Amygdala (tissue), 56 donors: ENCODE results near the gene CTSF.
A peak's percentile ranks its signal among the peaks of the same experiment; 100 is the strongest.
"Not testable (repeated sequence)": the region's sequence is repeated elsewhere in the genome, so short reads cannot be mapped to it uniquely, and the experiment has no call there.

Experiments
- DNase-seq, 56 donors: peaks; one replicate each; lab custom pipeline; 2025; lab: John Stamatoyannopoulos, UW

Gene CTSF

DNA sequence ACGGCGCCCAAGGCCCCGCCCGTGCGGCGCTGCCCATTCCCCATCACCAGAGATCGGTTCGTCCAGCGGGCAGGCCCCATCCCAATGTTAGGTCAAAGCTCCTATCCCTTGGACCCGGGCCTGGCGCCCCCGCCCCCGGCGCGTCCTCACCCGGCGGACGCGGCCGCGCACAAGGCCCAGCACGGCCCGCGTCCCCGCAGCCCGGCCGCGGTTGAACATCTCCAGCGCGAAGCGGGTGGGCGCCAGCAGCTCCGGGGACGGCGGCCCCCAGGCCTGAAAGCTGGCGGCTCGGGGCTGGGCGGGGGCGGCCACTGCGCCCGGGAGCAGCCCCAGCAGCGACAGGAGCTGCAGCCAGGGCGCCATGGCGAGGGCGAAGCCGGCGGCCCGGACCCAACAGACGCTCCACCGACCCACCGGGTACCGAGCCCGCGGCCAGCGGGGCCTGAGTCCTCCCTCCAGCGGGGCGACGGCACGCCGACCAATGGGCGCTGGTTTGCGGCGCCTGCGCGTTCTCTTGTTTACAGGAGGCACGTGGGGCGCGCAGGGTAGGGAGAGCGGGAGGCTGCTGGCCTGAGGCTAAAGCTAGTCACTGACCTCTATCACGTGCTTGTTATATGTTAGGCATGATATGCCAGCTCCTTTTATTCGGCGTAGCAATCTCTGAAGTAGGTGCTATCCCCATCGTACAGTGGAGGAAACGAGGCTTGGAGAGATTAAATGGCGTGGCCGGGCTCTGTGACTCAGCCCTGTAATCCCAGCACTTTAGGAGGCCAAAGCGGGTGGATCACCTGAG lies at the start of gene CTSF:
Gene CTSF (minus strand): TSS at position 483 of the 793 bp plus-strand sequence. CDS start 120 bp downstream, at position 363.
- DNase-seq = peak; percentile 55 to 96 (median 86)

GRCh38 chr11:66617155-66617834 lies 48.9 kb upstream of the CTSF start:
- DNase-seq = peak in 15 of 56 donors; percentile 34 to 83 (median 69)

GRCh38 chr11:66616379-66617154 lies 48.2 kb upstream of the CTSF start, which contains the start of gene RBM14:
RBM14 (plus strand) TSS chr11:66616630; CDS start chr11:66616721, 91 bp downstream.
- DNase-seq = peak; percentile 85 to 99 (median 97)

DNA sequence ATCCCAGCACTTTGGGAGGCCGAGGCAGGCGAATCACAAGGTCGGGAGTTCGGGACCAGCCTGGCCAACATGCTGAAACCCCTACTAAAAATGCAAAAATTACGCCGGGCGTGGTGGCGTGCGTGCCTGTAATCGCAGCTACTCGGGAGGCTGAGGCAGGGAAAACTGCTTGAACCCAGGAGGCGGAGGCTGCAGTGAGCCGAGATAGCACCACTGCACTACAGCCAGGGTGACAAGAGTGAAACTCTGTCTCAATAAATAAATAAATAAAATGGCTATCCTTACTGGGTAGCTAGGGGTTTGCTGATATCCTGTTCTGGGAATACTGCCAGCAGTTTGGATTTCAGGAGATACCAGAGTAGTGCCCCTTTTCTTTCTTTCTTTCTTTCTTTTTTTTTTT lies 45.7 kb upstream of the CTSF start:
- no peak for DNase-seq

GRCh38 chr11:66612458-66612857 lies 44.1 kb upstream of the CTSF start:
- no peak for DNase-seq

DNA sequence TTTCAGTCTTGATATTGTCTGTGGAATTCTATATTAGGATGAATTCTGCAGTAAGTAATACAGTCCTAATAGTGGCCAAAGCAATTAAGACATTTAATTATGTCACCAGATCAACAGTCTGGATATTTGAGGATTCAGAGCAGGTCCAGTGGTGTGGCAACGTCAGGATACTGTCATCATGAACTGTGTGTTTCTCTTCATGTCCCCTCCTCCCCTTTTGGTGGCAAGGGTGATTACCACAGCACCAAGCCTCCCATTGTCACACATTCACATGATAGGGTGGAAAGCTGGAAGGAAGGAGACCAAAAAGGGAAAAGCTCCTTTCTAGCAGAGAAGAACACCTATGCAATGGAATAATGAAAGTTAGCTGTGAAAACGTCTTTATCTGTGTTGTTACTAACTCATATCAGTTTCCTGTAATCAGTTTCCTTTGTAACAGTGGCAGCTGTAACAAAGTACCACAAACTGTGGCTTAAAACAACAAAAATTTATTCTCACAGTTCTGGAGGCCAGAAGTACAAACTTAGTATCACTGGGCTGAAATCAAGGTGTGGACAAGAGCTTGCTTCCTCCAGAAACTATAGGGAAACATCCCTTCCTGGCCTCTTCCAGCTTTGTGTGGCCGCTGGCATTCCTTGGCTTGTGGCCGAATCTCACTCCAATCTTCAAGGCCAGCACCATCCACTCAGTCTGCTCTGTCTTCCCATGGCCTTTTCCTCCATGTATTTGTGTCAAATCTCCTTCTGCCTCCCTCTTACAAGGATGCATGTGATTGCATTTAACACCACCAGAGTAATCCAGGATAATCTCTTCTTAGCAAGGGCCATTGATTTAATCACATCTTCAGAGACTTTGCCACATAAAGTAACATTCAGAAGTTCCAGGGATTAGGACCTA lies 41.6 kb upstream of the CTSF start:
- DNase-seq = no peak

- DNase-seq = peak in 27 of 56 donors; percentile 3 to 64 (median 36)
Observed at GRCh38 chr11:66607126-66607834, 38.9 kb upstream of the CTSF start.

DNA sequence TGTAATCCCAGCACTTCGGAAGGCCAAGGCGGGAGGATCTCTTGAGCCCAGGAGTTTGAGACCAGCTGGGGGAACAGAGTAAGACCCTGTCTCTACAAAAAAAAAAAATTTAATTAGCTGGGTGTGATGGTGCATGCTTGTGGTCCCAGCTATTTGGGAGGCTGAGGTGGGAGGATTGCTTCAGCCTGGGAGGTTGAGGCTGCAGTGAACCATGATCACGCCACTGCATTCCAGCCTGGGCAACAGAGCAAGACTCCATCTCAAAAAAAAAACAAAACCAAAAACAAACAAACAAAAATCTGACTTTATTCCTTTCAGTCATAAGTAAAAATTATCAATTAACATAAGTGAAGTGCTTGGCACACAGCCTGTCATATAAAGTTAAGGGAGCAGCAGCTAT lies 38.2 kb upstream of the CTSF start:
- not testable (repeated sequence) for DNase-seq

GRCh38 chr11:66604155-66604554 lies 35.7 kb upstream of the CTSF start:
- no peak for DNase-seq

DNA sequence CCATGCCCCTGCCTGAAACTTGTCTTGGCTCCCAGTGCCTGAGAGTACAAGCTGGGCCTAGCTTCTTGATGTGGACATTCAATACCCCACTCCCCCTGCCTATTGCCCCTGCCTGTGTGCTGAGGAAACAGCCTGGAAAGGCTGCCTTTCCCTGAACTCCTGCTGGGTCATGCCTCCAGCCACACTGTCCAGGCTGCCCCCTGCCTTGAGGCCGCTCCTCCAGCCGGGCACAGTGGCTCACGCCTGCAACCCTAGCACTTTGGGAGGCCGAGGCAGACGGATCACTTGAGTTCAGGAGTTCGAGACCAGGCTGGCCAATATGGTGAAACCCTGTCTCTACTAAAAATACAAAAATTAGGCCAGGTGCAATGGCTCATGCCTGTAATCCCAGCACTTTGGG lies 34.7 kb upstream of the CTSF start:
- no peak for DNase-seq

GRCh38 chr11:66600631-66601233 lies 32.3 kb upstream of the CTSF start:
- no peak for DNase-seq

- DNase-seq = no peak
Observed at GRCh38 chr11:66600219-66600618, 31.8 kb upstream of the CTSF start.

- no peak for DNase-seq
Observed at GRCh38 chr11:66598993-66599392, 30.6 kb upstream of the CTSF start.

- DNase-seq = peak in 13 of 56 donors; percentile 3 to 49 (median 11)
Observed at GRCh38 chr11:66595245-66595904, 27.0 kb upstream of the CTSF start.

DNA sequence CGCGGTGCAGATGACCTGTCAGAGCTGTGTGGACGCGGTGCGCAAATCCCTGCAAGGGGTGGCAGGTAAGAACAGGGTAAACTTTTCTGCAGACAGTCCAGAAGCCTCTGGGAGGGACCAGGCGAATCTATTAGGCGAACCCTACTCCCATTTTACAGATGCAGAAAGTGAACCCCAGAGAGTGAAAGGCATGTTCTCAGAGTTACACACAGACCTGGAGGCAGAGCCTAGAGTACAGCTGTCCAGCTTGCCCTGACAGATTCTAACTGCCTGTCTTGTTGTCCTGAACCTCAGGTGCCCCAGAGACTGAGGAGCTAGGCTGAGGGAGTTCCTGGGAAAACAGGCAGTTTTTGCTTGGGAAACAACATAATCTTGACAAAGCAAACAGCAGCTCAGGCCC lies 25.2 kb upstream of the CTSF start:
- DNase-seq = no peak

- DNase-seq = no peak
Observed at GRCh38 chr11:66593303-66593635, 24.9 kb upstream of the CTSF start.

DNA sequence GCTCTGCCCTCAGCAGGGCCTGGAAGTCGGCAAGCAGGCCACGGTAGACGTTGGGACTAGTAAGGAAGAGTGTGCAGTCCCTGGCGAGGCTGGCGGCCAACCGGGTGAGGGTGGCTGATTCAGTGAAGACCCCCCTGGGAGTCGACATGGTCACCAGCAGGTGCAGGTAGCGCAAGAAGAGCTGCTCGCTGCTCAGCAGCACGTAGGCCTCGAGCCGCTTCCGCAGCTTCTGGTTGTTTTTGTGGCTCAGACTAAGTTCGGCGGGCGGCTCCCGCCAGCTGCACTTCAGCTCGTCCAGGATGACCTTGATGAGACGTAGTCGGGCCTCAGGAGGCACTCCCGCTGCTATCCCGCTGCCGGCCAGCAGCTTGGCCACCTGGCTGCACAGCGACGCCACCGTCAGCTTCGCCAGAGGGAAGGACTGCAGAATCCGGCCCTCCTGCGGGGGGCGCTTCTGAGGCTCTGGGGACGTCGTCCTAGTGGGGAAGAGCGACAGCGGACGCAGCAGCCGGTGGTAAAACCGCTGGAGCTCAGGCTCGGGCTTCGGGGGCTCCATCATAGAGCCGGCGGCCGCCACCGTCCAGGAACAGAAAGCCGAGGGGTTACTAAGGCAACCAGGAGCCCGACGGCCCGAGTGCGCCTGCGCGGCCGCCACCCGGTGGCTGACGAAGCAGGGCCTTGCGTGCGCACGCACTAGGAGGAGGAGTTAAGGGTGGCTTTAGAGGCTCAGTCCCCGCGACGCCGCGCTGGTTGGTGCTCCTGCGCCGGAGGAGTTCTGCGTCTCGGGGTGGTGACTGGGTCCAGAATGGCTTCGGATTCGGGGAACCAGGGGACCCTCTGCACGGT lies 24.3 kb upstream of the CTSF start, which contains the start of the genes CCDC87 and CCS:
Gene CCDC87 (minus strand): TSS at position 607 of the 846 bp plus-strand sequence. CDS start 48 bp downstream, at position 559.
Gene CCS (plus strand): TSS at position 729 of the 846 bp plus-strand sequence. CDS start 77 bp downstream, at position 806.
- DNase-seq = peak; percentile 34 to 98 (median 90)
